ENCODE measurements around the gene MPP2.

DNA sequence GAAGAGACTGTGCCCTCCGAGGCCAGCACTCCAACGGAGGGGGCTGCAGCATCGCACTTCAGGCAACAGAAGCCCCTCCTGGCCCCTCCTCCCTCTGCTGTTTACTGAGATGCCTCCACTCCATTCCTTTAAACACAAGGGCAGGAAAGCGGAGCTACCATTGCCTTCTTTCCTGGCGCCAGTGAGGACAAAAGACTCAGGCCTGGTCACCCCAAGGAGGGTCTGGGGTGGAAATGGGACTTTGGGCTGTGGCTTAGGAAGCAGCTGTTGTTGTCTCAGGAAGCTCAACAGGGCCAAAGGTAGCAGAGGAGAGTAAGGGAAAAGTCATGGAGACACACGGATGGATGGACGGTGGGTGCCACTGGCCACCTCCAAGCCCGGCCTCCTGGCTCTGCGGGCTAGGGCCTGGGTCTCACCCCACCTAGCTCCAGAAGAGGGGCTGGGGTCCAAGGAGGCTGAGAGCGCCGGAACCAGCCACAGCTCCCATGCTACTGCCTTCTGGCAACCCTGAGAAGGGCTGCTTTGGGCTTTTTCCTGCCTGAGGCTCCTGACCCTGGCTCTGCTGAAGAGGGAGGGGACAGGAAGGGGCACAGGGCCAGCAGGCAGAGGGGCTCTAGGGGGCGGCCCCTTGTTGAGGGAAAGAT is 49.3 kb downstream of the MPP2 start:
- TF ChIP-seq, protein P1, sequence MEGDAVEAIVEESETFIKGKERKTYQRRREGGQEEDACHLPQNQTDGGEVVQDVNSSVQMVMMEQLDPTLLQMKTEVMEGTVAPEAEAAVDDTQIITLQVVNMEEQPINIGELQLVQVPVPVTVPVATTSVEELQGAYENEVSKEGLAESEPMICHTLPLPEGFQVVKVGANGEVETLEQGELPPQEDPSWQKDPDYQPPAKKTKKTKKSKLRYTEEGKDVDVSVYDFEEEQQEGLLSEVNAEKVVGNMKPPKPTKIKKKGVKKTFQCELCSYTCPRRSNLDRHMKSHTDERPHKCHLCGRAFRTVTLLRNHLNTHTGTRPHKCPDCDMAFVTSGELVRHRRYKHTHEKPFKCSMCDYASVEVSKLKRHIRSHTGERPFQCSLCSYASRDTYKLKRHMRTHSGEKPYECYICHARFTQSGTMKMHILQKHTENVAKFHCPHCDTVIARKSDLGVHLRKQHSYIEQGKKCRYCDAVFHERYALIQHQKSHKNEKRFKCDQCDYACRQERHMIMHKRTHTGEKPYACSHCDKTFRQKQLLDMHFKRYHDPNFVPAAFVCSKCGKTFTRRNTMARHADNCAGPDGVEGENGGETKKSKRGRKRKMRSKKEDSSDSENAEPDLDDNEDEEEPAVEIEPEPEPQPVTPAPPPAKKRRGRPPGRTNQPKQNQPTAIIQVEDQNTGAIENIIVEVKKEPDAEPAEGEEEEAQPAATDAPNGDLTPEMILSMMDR (tag by site-specific recombination; IDR thresholded peaks at IDR 0.05), result no peak
- TF ChIP-seq, protein P2, sequence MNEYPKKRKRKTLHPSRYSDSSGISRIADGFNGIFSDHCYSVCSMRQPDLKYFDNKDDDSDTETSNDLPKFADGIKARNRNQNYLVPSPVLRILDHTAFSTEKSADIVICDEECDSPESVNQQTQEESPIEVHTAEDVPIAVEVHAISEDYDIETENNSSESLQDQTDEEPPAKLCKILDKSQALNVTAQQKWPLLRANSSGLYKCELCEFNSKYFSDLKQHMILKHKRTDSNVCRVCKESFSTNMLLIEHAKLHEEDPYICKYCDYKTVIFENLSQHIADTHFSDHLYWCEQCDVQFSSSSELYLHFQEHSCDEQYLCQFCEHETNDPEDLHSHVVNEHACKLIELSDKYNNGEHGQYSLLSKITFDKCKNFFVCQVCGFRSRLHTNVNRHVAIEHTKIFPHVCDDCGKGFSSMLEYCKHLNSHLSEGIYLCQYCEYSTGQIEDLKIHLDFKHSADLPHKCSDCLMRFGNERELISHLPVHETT (tag by site-specific recombination; IDR thresholded peaks at IDR 0.05), result no peak
